WI38 (cell line): ENCODE measurements around the gene VDAC1.

Experiments used
- H3K4me3 ChIP-seq: 2 replicates; pipeline ENCODE4 v1.5.1; 2011; ENCODE audit warnings: low read depth, mild to moderate bottlenecking, control low read depth, low read length
- TF ChIP-seq, protein P1 (sequence below): IDR thresholded peaks from 2 replicates; pipeline ENCODE4 v1.5.1; 2012; ENCODE audit warnings: low read depth, mild to moderate bottlenecking, control low read depth, low read length

Gene VDAC1

DNA sequence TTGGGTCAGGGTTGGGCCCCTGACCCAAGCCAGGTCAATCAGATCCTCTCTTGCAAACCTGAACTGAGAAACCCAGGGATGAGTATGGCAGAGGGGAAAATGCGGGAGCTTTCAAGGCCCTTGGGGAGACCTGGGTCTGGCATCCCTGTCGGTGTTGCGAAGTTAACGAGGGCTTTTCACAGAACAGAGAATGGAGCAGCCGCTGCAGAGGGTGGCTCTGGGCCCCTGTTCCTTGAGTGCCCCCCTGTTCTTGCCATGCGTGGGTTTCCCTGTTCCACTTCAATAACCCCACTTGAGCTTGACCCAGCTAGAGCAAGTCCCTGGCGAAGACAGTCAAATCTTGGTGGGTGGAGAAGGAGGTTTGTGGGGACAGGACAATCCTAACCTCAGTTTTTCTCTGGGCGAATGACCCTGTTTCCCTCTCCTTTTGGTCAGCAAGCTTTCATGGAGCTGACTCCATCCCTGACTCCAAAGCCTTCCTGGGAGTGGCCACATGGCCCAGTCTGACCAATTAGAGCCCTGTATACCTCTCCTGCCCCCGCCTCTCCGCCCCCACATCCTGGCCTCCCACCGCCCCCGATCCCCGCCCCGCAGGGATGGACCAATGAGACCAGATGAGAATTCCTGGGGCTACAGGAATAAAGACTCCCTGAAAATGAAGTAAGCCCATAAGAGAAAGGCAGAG, 2.9 kb upstream of the VDAC1 start:
- H3K4me3 ChIP-seq, result no peak overlapping the region
- TF ChIP-seq, protein P1, sequence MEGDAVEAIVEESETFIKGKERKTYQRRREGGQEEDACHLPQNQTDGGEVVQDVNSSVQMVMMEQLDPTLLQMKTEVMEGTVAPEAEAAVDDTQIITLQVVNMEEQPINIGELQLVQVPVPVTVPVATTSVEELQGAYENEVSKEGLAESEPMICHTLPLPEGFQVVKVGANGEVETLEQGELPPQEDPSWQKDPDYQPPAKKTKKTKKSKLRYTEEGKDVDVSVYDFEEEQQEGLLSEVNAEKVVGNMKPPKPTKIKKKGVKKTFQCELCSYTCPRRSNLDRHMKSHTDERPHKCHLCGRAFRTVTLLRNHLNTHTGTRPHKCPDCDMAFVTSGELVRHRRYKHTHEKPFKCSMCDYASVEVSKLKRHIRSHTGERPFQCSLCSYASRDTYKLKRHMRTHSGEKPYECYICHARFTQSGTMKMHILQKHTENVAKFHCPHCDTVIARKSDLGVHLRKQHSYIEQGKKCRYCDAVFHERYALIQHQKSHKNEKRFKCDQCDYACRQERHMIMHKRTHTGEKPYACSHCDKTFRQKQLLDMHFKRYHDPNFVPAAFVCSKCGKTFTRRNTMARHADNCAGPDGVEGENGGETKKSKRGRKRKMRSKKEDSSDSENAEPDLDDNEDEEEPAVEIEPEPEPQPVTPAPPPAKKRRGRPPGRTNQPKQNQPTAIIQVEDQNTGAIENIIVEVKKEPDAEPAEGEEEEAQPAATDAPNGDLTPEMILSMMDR, result no peak

DNA sequence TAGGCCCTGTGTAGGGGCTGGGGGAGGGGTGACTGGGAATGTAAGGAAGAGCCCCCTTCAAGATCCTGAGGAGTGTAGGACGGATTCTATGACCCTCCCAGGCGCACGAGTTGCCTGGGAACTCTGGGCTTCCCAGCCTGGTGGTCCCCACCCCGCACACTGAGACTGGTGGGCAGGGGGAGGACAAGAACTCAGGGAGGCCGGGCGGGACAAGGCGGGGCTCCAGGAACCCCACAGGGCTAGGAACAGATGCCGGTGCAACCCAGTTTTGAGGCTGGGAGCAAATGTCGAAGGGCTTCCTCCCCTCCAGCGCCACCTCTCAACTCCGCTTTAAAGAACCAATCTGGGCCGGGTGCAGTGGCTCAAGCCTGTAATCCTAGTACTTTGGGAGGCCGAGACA, 1.3 kb upstream of the VDAC1 start:
- peak overlapping the region; percentile 67; the same call in 1 of the 2 replicates for H3K4me3 ChIP-seq
- TF ChIP-seq, protein P1, result no peak

DNA sequence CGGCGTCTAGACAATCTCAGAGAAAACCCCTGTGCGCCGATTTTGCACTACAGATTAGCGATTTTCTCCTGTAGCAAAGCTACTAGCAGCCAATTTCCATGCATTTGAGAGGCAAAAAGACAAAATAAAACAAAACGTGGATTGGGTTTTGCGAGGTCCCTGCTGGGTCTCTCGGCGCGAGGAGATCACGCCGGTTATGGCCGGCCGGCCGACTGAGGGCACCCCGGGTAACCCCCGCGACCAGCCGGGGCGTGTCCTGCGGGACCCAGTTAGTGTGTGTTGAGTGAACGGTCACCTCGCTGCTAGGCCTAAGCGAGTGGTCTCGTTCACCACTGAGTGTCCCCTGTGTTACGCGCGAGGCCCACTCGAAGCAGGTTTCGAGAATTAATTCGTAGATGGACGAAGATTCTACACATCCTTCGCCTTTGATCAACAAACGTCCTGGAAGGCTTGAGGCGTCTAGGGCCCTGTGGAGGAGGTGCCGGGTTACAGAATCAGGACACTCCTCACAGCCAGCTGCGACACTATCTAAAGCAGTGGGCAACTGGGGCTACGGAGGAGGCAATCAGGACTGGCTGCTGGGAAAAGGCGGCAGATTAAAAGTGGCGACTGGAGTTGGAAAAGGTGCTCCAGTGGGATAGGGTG, 764 bp upstream of the VDAC1 start:
- peak overlapping the region; percentile 67 for H3K4me3 ChIP-seq
- TF ChIP-seq, protein P1, result no peak

DNA sequence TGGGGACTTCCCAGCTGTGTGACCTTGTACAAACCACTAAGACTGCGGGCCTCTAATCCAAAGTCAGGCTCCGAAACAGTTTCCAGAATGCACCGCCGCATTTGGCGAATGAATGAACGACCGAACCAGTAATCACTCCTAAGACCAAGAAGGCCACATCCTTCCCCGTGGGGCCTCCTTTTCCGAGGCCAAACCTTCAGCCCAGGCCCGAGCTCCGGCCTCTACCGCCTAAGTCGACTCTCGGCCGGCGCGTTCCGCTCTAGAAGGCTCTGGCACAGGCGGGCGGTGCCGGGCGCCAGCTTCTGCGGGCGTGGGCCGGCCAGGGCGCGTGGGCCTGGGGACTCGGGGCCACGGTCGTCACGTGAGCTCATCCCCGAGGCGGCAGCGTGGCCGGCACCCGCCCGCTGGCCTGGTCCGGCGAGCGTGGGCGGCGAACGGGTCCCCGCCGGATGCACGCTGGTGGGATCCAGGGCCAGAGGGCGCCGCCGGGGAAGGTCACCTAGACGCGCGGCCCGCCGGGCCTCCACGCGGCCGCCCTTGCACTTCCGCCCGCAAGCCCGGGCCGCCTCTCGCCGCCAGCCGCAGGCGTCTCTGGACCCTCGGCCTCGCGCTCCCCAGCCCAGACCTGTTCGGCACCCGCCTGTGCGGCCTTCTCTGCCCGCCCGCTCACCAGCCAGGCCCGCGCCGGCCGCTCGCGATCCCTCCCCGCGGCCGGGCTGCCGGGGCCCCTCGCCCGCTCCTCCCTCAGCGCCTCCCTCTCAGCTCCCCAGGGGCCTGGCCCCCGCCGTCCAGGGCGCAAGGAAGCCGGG, 754 bp downstream of the VDAC1 start:
- TF ChIP-seq, protein P1, result no peak
- H3K4me3 ChIP-seq, result peak overlapping the region; percentile 67

DNA sequence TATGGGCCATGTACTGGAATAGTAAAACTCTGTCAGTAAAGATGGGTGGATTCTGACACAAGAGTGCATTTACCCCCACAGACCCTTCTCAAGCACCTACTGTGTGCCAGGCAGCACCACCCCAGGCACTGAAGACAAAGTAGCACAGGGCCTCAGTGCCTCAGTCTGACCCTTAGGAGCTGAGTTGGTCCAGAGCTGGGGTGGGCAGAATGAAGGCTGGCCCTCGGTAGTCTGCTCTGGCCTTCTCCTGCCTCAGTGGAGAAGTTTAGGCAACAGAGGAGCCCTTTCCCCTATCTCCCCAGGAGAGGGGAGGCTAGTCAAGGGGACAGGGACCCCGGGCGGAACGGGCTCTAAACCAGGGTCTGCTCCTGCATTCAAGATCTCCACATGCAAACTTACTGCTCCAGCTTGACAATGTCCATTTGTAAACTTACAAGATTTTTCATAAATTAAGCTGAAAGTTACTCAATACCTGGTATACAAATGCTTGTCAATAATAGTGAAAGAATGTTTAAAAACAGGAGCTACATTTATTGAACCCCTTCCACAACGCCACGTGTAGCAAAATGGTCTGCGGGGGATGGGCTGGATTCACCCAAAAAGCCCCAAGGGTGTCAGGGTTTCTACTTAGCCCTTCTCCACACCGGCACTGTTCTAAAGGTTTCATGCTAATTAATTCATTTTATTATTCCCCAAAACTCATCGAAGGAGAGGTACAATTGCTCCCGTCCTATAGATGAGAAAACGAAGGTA, 1.5 kb downstream of the VDAC1 start:
- TF ChIP-seq, protein P1, result no peak
- H3K4me3 ChIP-seq, result peak overlapping the region; percentile 67

DNA sequence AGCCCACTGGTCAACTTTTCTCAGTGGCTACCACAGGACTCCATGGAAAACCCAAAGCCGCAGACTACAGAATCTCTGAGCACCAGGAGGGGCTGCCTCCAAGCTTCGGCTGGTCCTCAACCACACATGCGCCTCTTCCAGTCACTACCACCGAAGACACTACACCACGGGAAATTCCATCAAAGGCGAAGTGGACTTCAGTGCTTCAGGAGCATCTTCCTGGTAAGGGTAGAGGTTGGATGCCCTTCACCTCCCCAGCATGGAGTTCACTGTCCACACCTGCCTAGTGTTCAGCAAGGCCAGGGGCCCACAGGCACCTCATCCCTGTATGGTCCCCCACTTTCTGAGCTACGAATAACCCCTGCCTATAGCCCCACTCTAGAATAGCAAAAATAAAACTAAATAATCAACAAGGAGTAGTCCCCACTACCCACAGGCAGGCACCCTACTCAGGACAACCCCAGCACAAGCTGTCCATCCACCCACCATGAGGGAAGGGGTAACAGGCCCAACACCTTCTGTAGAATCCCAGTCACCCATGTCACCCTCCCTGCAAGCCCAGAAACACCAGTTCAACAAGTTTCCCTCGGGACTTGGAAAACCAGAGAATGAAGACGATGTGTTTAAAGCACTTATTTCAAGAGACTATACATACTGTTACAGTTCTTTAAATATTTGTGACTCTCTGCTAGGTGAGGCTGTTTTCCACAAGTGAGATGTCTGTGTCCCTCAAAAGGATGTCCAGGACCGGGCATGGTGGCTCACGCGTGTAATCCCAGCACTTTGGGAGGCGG, 2.6 kb downstream of the VDAC1 start:
- H3K4me3 ChIP-seq, result peak overlapping the region; percentile 67
- TF ChIP-seq, protein P1, result no peak
